Cardiac muscle cell (in vitro differentiated cells and primary cell): ENCODE results near the gene RGS7BP. TPM values are rescaled to one million over a fixed set of nuclear protein-coding genes. Genes with fewer than 3 reads are reported as not detected.
"Not testable (repeated sequence)": the region's sequence is repeated elsewhere in the genome, so short reads cannot be mapped to it uniquely, and the experiment has no call there.

ENCODE experiments used
- DNase-seq, 2 donors: peaks; one replicate each; pipeline versions ENCODE4 v3.0.0 to v3.0.0-alpha.2; 2010 to 2017; ENCODE audit warnings: low read depth in 1 of 2, low spot score in 1 of 2
- H3K27ac ChIP-seq: fragments of 200-600 bp; sonication (generic); 2 replicates; pipeline ENCODE4 v1.5.1; 2016
- H3K27me3 ChIP-seq: fragments of 200-600 bp; sonication (generic); 2 replicates; pipeline ENCODE4 v1.6.0; 2016; ENCODE audit warnings: control low read depth
- H3K36me3 ChIP-seq: fragments of 200-600 bp; sonication (generic); 2 replicates; pipeline ENCODE4 v1.5.1; 2016; ENCODE audit warnings: control low read depth
- H3K4me1 ChIP-seq: fragments of 200-600 bp; sonication (generic); 2 replicates; pipeline ENCODE4 v1.8.1; 2017; ENCODE audit warnings: low read depth, mild to moderate bottlenecking, mixed run types
- H3K4me3 ChIP-seq: fragments of 200-600 bp; sonication (generic); 2 replicates; pipeline ENCODE4 v1.5.1; 2016; ENCODE audit warnings: mild to moderate bottlenecking
- H3K9me3 ChIP-seq: fragments of 200-600 bp; sonication (generic); 2 replicates; pipeline ENCODE4 v1.5.1; 2017; ENCODE audit warnings: low read depth, mild to moderate bottlenecking, control low read depth
- polyA plus RNA-seq: library from polyadenylated mRNA; unstranded; fragments of >200 nt; fragmentation: Nextera tagmentation; extraction: Ambion mirVana; gene quantifications from 2 replicates; pipeline ENCODE4 v1.2.1, GENCODE V29; 2016
- total RNA-seq: library from RNA; depleted of rRNA; stranded (reverse); fragments of >200 nt; gene quantifications from 2 replicates; pipeline ENCODE4 v1.2.3, GENCODE V29; 2016
- TF ChIP-seq, protein P1 (sequence below): IDR thresholded peaks from 2 replicates; pipeline ENCODE4 v1.5.1; 2012; ENCODE audit warnings: low read depth, mild to moderate bottlenecking, low read length

The RGS7BP gene
- total and polyA plus RNA-seq, 2 experiments from 2014 or later, result 0.45 TPM; not detected in 1

DNA sequence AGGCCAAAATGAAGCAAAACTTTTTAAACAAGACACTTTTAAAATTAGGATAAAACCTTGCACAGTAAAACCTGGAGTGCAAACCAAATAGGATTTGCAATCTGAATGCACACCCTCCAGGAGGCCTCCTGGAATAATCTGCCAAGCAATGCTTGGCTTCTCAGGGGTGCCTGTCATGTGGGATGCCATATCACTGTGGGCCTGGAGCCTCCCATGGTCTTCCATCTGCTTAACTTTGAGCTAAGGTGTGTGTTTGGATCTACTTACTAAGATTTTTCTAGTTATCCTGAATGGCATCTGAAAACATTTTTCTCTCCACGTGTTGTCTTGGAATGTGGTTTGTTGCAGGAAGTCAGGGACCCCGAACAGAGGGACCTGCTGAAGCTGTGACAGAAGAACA, 52.1 kb downstream of the RGS7BP start:
- no peak overlapping the region for H3K27ac ChIP-seq
- no peaks in the 10 kb centered on the region for H3K36me3 ChIP-seq
- TF ChIP-seq, protein P1, sequence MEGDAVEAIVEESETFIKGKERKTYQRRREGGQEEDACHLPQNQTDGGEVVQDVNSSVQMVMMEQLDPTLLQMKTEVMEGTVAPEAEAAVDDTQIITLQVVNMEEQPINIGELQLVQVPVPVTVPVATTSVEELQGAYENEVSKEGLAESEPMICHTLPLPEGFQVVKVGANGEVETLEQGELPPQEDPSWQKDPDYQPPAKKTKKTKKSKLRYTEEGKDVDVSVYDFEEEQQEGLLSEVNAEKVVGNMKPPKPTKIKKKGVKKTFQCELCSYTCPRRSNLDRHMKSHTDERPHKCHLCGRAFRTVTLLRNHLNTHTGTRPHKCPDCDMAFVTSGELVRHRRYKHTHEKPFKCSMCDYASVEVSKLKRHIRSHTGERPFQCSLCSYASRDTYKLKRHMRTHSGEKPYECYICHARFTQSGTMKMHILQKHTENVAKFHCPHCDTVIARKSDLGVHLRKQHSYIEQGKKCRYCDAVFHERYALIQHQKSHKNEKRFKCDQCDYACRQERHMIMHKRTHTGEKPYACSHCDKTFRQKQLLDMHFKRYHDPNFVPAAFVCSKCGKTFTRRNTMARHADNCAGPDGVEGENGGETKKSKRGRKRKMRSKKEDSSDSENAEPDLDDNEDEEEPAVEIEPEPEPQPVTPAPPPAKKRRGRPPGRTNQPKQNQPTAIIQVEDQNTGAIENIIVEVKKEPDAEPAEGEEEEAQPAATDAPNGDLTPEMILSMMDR, result no peak
- DNase-seq, result no peak
- no peak overlapping the region for H3K4me3 ChIP-seq
- no peaks in the 10 kb centered on the region for H3K9me3 ChIP-seq
- H3K27me3 ChIP-seq, result no peaks in the 10 kb centered on the region
- no peaks in the 10 kb centered on the region for H3K4me1 ChIP-seq

- H3K36me3 ChIP-seq, H3K9me3 ChIP-seq, H3K4me1 ChIP-seq, H3K27me3 ChIP-seq, DNase-seq, H3K4me3 ChIP-seq, H3K27ac ChIP-seq: not testable (repeated sequence)
Observed at GRCh38 chr5:64558641-64559040, 52.8 kb downstream of the RGS7BP start.

DNA sequence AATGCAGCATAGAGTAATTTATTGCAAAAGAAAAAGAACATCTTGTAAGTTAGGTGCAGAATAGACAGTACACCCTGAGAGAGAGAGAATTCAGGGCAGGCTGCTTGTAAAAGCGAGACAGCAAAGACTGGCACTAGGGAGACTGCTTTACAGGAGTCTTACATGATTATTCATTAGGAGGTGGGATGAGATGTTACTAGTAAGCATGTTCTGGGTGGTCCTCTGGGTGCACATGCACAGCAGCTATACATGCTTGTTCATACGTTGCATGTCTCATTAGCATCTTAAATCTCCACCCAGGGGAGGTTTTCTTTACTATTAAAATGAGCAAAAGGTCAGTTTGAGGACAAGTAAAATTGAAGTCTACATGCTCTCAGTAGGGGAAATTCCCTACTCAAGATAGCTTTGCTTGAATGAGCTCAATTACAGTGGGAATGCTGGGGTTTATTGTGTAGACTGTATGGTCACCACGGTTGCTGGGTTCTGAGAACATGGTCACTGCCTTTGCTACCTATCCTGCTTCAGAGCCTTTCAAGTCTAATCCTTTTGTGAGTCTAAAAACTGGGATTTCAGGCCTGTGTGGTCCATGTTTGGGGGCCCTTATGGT, 60.6 kb downstream of the RGS7BP start:
- Histone ChIP-seq H3K4me3 (no peak overlapping the region), H3K36me3 (no peaks in the 10 kb centered on the region), H3K4me1 (no peaks in the 10 kb centered on the region), H3K27ac (no peak overlapping the region), H3K27me3 (no peaks in the 10 kb centered on the region), H3K9me3 (no peaks in the 10 kb centered on the region)
- TF ChIP-seq, protein P1, result no peak
- no peak for DNase-seq

DNA sequence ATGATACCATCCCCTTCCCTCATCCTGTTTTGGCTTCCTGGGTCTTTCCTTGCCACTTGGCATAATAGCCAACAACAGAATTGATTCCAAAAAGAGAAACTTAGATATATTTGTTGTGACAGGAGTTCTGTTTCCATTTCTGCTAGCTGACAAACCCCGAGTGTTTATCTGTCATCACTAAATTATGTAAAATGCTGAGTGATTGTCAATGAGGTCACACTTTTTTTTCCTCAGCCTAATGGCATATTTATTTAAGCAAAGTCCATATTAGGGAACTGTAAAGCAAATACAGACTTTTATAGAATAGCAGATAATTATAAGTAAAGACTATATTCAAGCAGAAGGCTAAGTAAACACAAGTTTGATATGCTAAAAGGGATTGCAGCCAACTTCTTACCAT, 64.0 kb downstream of the RGS7BP start:
- TF ChIP-seq, protein P1, result no peak
- Histone ChIP-seq H3K27me3 (no peaks in the 10 kb centered on the region), H3K4me1 (no peaks in the 10 kb centered on the region), H3K27ac (no peak overlapping the region), H3K4me3 (no peak overlapping the region), H3K36me3 (no peaks in the 10 kb centered on the region), H3K9me3 (no peaks in the 10 kb centered on the region)
- DNase-seq, result no peak

DNA sequence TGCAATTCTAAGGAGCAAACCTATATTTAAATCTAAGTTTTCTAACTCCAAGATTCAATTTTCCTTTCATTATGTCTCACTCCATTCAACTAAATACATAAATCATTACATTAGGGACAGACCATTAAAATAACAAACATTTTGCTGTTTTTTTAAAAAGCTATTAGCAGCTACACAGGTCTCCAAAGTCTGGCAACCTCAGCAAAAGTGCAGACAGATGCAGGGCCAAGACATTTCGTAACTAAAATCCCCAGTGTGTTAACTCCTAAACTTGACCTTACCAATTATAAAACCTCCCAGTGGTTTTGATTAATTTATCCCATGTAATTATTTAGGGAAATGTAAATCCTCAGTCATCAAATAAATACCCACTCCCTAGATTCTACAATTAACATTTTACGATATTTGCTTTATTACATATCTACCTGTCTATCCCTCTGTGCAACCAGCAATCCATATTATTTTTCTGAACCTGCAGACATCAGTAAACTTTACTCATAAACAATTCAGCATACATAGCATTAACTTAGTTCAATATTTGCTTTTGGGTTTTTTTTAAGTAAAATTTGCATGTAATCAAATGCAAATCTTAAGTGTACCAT, 64.7 kb downstream of the RGS7BP start:
- Histone ChIP-seq H3K9me3 (no peaks in the 10 kb centered on the region), H3K4me3 (no peak overlapping the region), H3K36me3 (no peaks in the 10 kb centered on the region), H3K4me1 (no peaks in the 10 kb centered on the region), H3K27ac (no peak overlapping the region), H3K27me3 (no peaks in the 10 kb centered on the region)
- TF ChIP-seq, protein P1, result no peak
- no peak for DNase-seq

DNA sequence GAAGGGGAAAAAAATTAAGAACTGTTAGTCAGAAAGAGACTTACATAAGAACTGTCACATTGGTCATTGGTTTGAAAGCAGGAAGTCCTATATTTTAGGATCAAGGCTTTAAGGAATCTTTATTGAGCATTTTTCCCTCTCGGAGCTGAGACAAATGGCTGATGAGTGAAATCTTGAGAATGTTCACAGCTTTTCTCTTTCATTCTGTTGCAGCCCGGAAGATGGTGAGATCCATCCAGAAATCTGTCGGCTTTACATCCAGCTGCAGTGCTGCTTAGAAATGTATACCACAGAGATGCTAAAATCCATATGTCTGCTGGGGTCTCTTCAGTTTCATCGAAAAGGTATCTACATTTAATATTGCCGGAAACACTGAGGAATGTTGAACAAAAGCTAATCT, 69.7 kb downstream of the RGS7BP start:
- no peaks in the 10 kb centered on the region for H3K27me3 ChIP-seq
- TF ChIP-seq, protein P1, result no peak
- H3K9me3 ChIP-seq, result no peaks in the 10 kb centered on the region
- H3K36me3 ChIP-seq, result no peaks in the 10 kb centered on the region
- DNase-seq, result no peak
- H3K4me1 ChIP-seq, result no peaks in the 10 kb centered on the region
- no peak overlapping the region for H3K27ac ChIP-seq
- H3K4me3 ChIP-seq, result no peak overlapping the region
